Hypothalamus (tissue), 51 donors: ENCODE measurements around the gene EIF2A.
A peak's percentile ranks its signal among the peaks of the same experiment; 100 is the strongest.
"Not testable (repeated sequence)": the region's sequence is repeated elsewhere in the genome, so short reads cannot be mapped to it uniquely, and the experiment has no call there.

Experiments used
- DNase-seq, 51 donors: peaks; one replicate each; lab custom pipeline; 2025; lab: John Stamatoyannopoulos, UW

The EIF2A gene

DNA sequence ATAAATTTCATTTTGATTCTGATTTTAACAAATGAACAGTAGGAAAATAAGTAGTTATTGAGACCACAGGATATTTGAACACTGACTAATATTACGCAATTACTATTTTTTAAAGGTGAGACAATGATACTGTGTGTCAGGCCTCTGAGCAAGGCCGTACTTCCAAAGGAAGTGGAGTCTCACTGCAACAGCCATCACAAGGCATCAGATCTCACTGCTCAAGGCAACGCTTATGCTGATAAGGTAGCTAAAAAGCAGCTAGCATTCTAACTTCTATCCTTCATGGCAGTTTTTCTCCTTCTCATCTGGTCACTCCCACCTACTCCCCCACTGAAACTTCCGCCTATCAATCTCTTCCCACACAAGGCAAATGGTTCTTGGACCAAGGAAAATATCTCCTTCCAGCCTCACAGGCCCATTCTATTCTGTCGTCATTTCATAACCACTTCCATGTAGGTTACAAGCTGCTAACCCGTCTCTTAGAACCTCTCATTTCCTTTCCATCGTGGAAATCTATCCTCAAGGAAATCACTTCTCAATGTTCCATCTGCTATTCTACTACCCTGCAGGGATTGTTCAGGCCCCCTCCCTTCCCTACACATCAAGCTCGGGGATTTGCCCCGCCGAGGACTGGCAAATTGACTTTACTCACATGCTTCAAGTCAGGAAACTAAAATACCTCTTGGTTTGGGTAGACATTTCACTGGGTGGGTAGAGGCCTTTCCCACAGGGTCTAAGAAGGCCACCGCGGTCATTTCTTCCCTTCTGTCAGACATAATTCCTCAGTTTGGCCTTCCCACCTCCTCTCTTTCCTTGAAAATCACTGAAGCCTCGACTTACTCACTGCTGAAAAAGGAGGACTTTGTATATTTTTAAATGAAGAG is 54.3 kb downstream of the EIF2A start:
- not testable (repeated sequence) for DNase-seq

DNA sequence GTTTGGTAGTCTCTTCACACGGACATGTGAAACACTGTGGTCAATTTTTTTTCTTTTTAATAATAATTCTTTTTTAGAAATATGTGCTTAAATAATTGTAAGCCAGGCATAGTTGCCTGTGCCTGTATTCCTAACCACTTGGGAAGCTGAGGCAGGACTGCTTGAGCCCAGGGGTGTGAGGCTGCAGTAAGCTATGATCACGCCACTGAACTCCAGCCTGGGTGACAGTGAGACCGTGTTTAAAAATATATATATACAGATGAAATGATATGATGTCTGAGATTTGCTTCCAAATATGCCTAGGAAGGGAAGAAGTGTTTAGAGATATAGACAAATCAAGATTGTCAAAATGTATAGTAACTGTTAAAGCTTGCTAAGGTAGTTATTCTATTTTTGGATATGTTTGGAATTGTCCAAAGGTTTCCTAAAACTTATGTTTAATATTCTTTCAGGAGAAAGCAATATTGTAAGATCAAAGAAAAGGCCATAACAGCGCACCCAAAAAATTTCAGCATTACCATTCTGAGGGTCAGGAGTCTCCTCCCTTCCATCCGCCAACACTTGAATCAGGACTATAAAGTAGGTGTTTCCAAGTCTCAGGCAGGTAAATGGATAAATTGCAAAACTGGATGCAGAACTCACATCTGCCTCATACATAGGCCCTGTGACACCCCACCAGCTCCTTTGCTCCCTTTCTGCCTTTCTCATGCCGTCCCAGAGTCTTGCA is 56.0 kb downstream of the EIF2A start:
- peak in 1 of 51 donors; percentile 23 for DNase-seq

DNA sequence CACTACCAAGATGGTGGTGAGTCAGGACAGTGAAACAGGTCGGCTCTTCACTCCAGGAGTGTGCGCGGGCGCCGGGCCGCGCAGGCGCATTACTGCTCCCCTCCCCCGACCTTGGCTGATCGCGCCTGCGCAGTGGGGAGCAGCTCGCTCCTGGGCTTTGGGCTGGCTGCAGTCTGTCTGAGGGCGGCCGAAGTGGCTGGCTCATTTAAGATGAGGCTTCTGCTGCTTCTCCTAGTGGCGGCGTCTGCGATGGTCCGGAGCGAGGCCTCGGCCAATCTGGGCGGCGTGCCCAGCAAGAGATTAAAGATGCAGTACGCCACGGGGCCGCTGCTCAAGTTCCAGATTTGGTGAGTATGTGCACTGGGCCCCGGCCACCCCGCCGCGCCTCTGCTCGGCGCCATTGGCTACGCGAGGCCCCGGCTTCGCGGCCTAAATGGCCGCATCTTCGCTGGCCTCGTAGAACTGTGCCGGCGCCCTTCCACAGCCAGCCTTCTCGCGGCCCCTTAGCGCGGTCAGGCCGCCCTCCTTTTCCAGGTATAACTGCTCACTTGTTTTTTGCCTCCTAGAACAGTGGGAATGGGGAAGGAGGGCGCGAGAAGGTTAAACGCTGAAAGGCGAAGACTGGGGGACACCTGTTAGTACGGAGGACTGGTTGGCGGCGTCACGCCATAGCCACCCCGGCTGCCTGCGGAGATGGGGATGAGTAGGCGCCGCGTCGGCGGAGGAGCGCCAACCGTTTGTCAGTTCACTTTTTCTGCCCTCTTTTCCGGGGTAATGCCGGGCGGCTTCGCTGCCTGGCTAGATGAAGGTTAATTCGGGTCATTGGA is 56.8 kb downstream of the EIF2A start, which contains the start of gene SELENOT:
Gene SELENOT, plus strand, starts transcription at position 169 of the 827 bp plus-strand sequence. Its CDS starts 42 bp downstream, at position 211.
- DNase-seq, result peak; percentile 66 to 97 (median 89)

DNA sequence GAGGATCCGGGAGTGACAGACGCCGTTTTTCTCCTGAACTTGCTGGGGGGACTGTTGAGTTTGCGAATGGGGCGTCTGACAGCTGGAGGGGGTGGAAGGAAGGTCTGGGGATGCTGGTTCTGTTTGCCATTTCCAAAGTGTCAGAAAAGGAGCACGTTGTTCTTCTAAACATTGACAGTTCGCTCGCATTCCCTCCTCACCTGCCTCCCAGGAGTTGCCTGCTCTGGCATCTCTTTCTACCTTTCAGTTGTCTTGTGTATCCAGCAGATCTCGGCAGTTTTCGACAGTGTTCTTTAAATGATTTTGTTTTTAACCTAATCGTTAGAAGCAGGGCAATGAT is 57.4 kb downstream of the EIF2A start:
- peak in 10 of 51 donors; percentile 32 to 84 (median 48) for DNase-seq

DNA sequence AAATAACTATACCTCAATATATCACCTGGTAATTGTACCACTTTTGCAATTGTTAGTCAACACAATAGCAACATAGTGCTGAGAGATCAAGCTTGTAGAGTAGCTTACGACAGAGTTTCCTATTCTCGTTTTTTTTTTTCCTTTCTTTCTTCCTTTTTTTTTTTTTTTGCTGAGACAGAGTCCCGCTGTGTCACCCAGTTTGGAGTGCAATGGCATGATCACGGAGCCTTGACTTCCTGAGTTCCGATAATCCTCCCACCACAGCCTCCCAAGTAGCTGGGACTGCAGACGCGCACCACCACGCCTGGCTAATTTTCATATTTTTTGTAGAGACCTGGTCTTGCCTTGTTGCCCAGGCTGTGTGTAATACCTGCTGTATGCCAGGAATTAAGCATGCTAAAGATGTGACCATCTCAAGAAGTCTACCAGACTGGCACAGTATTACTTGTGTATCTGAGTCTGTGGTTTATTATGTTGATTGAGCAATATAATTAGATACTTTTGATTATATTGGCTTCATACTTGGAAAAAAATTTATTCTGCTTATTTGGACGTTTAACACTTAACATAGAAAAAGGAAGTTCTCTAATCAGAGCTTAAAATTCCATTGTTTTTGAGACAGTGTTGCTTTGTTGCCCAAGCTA is 59.5 kb downstream of the EIF2A start:
- no peak for DNase-seq

DNA sequence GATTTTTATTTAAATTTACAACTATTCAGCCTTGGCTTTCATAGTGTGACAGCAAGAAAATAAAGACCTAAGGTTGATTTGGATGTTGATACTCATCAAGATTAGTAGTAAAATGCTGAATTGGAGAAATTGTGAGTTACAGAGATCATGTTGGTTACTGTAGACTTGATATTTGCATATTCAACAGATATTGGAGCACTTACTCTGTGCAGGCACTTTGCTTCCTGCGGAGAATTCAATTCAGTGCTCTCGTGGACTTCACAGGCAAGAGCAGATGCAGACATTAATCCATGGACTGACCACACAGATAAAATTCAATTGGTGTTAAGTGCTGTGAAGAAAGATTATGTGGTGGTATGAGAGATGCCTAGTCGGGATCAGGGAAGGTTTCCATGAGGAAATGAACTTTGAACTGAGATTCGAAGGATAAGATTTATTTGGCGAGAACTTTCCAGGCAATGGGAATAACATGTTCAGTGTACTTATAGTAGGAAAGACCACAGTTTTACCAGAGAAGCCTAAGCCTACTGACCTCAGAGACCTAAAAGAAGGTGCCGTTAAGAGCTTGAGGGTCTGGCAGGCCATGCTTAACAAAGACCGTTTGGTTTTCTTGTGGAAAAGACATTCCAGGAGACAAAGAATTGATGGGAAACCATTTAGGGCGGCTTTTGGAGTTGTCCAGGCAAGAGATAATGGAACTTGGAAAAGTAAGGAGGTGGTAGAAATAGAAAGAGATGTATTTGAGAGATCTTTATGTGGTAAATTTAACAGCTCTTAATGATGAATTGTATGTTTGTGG is 60.9 kb downstream of the EIF2A start:
- no peak for DNase-seq

DNA sequence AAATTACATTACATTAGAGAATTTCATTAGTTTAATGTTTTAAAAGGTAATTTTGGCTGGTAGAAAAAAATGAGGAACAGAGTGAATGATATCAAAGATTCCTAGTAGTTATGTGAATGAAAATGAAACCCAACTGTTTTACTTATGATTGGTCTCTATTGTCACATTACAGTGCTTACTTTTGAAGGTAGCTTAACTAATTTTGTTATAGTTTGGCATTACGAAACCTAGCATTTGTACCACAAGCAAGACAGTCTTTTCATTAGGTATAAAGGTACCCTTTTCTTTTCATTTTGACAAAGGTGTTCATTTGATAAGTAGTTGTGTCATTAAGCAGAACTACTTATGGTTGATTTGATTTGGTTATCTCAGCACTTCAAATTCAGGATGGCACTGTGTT is 63.4 kb downstream of the EIF2A start:
- no peak for DNase-seq

DNA sequence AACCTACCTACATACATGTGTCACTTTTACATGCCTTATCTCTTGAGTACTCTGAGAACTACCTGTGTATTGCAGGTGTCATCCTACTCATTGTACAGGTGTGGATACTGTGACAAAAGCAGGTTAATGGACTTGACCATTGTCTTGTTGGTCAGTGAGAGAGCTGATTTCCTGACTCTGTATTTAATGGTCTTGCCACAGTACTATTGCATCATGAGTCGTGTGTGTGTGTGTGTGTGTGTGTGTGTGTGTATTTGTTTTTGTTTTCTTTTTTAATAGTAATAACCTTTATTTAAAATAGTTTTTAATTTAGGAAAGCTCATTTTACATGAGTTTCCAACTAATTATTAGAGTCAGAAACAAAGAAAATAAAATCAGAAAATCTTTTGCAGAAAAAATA is 64.2 kb downstream of the EIF2A start:
- DNase-seq, result no peak

DNA sequence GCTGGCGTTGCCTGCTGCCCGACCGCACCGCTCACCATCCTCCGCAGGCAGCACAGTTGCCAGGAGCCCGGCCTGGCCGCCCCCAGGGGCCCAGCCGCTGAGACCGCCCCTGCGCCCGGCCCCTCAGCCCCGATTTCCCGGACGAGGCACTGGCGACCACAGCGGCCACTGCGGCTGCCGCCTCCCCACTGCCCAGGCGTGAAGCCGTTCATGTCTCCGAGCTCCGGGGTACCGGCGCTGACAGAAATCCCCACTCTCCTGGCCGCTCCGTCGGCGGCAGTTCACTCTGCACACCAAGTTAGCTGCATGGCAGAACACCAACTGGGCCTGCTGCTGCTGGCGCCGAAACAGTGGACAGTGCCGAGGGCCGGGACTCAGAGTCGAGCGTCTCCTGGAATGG is 65.1 kb downstream of the EIF2A start:
- DNase-seq, result no peak

DNA sequence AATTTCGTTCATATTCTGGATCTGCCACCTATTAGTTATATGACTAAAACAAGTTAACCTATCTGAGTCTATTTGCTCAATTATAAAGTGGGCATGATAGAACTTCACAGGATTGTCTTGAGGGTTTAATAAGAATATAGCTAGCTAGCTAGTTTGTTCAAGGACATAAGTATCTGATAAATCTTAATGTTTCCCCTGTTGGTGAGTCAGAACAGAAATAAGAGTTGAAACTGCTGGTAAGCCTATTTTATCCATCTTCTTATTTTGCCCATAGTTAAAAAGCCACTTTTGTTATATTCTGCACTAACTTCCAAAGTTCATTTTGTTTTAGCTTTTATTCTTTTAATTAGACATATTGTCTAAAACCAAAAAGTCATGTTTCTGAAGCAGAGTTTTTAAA is 65.9 kb downstream of the EIF2A start:
- no peak for DNase-seq

DNA sequence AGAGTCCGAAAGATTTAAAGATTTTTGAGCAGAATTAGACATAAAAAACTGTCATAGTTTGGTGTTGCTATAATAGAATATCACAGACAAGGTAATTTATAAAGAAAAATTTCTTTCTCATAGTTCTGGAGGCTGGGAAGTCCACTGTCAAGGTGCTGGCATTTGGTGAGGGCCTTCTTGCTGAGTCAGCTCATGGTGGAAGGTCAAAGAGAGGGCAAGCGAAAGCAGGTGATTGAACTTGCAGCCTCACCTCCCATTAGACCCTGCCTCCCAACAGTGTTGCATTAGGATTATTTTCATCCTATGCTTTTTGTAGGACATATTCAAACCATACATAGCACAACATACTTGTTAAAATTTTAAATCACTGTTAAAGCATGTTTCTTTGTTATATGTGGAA is 66.4 kb downstream of the EIF2A start:
- DNase-seq, result no peak

DNA sequence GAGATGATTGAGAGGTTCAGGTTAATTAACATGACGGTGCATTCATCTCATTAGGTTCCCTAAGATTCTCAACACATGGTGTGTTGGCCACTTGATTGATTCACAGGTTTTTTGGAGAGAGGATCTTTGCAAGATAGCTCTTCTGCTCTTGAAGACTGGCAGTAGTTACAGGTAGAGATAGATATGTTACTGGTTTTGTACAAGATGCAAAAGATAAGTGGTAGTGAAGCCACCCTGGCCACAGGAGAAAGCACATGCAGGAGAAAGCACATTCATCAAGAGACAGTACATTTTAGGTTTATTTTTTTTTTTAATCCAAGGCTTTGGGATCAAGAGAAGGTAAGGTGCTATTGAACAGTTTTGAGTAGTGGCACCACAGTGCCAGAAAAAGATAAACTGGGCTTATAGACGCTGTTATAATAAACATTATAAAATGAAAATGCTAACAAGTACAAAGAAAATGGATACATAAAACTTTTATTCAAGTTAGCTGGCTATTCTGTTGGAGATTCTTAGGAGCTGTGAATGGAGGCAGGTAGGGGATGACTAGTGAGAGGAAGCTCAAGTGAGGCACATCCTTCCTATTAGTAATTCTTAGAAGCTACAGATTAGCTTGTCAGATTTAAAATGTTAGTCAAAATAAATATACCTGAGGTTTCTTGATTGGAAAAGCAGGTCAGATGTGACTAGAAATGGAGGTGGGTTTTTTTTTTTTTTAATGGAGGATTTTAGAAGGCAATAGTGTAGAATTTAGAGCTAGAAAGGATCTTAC is 67.3 kb downstream of the EIF2A start:
- DNase-seq, result no peak

DNA sequence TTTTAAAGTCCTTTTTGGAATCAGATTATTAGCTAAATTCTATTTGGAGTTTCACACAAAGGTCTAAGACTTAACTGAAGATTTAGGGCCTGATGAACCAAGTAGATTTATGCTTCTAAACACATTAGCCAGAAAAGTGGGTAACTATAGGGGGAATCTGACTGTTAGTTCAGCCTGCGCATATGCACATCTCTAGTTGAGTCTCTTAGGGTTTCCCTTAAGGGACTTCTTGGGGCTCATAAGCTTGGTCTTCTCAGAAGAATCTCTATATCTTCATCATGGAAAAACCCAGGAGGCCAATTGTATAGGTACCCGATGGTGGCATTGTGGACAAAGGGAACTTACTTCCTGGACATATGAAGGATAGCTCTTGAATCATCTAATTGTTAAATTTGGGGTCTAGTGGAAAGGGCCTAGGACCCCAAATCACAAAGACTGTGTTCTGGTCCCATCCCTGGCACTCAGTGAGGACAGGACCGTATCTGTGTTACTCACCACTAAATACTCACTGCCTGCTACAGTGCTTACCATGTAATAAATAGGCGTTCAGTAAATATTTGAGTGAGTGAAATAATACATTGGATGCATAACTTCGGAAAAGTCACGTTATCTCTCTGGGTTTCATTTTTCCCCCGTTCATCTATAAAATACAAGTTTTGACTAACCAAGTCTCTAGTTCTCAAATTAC is 73.6 kb downstream of the EIF2A start:
- no peak for DNase-seq

DNA sequence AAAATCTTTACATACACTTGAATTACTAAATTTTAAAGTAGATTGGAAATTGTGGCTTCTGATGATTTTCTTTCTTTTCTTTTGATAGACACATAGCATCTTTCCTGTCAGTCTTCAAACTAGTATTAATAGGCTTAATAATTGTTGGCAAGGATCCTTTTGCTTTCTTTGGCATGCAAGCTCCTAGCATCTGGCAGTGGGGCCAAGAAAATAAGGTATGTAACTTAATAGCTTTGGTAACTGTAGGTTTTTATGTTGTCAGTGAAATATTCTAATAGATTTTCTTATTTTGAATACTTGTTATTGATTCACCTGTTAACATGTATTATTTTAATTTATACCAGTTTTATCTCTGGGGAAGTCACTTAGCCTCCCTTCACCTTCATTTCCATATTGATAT is 76.4 kb downstream of the EIF2A start:
- DNase-seq, result not testable (repeated sequence)

DNA sequence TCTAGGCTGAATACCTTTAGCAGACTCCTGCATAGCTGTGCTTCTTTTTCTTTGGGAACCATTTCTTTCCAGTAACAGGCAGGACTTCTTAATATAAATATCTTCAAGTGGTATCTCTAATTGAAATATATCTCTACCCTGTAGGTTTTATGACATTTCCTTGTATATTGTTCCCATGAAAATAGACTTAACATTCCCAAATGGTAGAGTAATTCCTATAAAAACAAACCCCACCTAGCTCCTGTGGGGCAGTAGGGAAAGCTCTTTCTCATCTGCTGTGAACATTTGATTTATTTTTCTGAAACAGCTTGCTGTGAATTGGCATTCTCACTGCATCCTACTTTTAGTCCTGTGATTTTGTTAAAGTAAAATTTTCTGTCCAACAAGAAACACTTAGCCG is 77.4 kb downstream of the EIF2A start:
- no peak for DNase-seq

DNA sequence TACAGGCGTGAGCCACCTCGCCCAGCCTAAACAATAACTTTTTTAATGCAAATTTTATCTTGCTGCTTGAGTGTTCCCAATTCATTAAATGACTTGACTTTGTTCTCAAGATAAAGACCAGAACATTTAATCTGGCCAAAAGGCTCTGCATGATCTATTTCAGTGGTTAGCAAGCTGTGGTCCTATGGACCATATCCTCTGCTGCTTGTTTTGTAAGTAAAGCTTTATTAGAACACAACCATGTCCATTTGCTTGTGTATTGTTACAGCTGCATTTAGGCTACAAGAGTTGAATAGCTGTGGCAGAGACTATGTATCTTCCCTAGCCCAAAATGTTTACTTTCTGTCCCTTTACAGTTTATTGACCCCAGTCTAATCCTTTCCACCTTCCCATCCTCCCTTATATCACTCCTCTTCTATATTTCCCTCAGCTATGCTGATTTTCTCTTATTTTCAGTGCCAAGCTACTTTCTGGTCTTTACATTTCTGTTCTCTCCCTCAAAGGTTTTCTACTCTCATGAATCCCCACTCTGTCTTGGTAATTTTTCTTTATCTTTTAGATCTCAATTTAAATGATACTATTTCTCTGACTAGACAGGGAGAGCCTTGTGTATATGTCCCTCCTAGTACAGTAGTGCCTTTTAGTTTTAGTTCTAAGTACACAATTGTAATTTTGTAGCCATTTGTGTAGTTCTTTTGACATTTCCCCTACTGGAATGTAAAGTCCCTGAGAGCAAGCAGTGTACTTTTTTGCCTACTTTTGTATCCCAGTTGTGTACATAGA is 79.8 kb downstream of the EIF2A start:
- no peak for DNase-seq

DNA sequence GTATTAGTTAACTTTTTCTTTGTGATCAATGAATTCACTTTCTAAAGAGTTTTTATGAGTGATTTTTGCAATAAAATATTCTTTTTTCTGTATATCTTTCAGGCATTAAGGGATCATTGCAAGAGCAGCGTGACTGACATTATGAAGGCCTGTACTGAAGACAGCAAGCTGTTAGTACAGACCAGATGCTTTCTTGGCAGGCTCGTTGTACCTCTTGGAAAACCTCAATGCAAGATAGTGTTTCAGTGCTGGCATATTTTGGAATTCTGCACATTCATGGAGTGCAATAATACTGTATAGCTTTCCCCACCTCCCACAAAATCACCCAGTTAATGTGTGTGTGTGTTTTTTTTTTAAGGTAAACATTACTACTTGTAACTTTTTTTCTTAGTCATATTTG is 81.0 kb downstream of the EIF2A start:
- no peak for DNase-seq
